ENCODE results near the gene ARID2.

DNA sequence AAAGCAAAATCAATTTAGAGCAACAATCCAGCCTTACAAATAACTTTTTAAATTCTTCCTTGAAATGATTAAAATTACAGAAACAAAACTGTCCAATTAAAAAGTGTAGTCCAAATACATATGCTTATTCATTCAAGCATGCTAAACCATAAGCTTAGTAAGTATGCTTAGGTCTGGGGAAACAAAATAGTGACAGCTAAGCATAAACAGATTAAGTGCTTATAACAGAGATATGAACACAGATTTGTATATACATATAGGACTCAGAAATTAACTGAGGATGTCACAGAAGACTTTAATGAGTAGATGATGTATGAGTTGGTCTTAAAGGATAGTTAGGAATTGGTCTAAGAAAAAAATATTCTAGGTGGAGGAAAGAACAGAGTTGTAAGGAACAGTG lies 219.0 kb downstream of the ARID2 start:
- TF ChIP-seq, protein P1, sequence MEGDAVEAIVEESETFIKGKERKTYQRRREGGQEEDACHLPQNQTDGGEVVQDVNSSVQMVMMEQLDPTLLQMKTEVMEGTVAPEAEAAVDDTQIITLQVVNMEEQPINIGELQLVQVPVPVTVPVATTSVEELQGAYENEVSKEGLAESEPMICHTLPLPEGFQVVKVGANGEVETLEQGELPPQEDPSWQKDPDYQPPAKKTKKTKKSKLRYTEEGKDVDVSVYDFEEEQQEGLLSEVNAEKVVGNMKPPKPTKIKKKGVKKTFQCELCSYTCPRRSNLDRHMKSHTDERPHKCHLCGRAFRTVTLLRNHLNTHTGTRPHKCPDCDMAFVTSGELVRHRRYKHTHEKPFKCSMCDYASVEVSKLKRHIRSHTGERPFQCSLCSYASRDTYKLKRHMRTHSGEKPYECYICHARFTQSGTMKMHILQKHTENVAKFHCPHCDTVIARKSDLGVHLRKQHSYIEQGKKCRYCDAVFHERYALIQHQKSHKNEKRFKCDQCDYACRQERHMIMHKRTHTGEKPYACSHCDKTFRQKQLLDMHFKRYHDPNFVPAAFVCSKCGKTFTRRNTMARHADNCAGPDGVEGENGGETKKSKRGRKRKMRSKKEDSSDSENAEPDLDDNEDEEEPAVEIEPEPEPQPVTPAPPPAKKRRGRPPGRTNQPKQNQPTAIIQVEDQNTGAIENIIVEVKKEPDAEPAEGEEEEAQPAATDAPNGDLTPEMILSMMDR (IDR thresholded peaks at IDR 0.05) = no peak
- no peak for TF ChIP-seq ZFX (IDR thresholded peaks at IDR 0.05; ENCODE audit: borderline replicate concordance)

Measured in 22Rv1 (cell line).